ENCODE results near the gene IRF5.

Gene IRF5

DNA sequence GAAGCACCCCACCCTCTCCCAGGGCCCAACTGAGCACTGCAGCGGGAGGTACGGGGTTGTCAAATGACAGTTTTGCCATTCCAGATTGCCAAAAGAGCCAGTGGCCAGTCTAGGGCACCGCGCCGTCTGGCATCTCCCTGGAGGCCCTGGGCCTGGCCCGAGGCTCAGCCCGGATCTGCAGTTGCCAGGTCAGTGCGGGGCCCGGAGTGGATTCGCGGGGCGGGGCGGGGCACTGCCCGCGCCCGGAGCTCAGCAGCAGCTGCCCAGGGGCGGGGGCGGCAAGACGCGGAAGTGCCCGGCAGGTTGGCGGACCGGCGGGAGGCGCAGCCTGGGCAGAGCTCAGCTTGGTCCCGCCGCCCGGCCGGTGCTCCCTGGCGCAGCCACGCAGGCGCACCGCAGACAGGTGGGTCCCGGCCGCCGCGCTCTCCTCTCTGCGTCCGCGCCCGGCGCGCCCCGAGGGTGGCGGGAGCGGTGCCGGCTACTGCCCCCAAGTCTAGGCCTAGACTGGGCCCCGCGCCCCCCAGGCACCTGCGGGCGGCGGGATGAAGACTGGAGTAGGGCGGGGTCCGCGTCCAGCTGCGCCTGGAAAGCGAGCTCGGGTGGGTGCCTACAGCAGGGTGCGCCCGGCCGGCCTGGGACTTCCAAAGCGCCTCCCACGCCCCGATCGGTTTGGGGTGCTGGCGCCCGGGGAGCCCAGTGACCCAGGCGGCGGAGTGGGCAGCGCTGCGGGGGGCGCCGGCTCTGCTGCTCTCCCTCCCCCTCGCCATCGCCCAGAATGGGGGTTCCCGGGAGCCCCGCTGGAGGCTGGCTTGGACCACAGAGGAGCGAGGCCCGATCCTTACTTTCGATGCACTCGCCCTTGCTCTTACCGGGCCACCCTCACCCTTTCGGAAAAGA lies at the start of gene IRF5:
IRF5 (plus strand) TSS at position 281 of the 897 bp plus-strand sequence. CDS start 4,155 bp downstream, outside the sequence.
- peak within 1 kb of the TSS; percentile 74 for H3K27ac ChIP-seq
- 0 out of 2 replicates have a peak, but pooled peaks have one; percentile 14 for TF ChIP-seq CTCF (conservative IDR thresholded peaks at IDR 0.05)

DNA sequence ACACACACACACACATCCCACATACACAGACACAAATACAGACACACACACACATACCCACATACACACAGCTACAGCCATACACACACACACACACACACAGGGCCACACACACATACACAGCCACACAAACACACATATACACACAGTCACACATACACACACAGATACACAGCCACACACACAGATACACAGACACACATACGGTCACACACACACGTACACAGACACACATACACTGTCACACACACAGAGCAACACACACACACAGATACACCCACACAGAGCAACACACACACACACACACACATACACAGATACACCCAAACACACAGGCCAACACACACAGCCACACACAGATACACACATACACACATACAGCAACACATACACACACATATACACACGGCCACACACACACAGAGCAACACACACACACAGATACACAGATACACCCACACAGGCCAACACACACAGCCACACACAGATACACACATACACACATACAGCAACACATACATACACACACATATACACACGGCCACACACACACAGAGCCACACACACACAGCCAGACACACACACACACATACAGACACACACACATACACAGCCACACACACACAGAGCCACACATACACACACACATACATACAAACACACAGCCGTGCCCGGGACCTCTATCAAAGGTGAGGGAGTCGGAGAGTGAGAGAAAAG lies 49.5 kb upstream of the IRF5 start:
- no peak for TF ChIP-seq CTCF (conservative IDR thresholded peaks at IDR 0.05)
- H3K27ac ChIP-seq, result no peak overlapping the region

GRCh38 chr7:128888756-128889095 lies 49.0 kb upstream of the IRF5 start:
- no peak overlapping the region for H3K27ac ChIP-seq
- no peak for TF ChIP-seq CTCF (conservative IDR thresholded peaks at IDR 0.05)

- H3K27ac ChIP-seq, result no peak overlapping the region
- no peak for TF ChIP-seq CTCF (conservative IDR thresholded peaks at IDR 0.05)
These were observed 48.6 kb upstream of the IRF5 start for GRCh38 chr7:128889121-128889520.

DNA sequence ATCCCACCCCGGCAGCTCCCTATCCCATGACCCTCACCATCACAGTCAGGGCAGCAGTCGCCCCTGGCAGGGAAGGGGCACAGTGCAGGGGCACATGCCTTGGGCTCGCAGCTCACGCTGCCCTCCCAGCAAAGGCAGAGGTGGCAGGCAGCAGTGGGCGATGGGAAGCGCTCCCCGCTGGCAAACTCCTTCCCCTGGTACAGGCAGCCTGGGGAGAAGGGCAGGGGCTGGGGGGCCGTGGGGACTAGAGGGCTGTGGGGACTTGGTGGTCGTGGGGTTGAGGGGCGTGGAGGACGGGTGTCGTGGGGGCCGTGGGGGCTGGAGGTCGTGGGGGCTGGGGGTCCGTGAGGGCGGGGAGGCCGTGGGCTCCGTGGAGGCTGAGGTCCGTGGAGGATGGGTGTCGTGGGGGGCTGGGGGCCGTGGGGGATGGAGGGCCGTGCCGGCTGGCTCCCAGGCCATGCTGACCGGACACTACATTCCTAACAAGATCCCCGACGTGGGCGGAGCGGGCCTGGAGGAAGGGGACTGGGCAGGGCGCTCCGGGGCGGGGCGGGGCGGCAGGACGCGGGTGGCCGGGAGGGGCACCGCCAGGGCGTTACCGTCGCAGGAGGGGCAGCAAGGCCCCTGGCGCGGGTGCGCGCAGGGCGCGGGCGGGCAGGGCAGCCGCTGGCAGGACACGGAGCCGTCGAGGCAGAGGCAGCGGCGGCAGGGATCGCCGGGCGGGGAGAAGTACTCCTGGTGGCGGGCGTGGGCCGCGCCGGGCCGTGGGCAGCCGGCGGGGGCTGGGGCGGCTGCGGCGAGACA lies 47.2 kb upstream of the IRF5 start:
- peak overlapping the region; percentile 30; the same call in 1 of the 2 replicates for H3K27ac ChIP-seq

GRCh38 chr7:128891110-128891941 lies 46.4 kb upstream of the IRF5 start:
- TF ChIP-seq CTCF (conservative IDR thresholded peaks at IDR 0.05), result peak; percentile 50
- H3K27ac ChIP-seq, result peak overlapping the region; percentile 30; the same call in 1 of the 2 replicates

More for the DNA sequence above, 47.2 kb upstream of the IRF5 start:
- no peak for TF ChIP-seq CTCF (conservative IDR thresholded peaks at IDR 0.05)

Data from VCaP (cell line).